NB4 (cell line): ENCODE data around the gene RNF187.

ENCODE experiments used
- CTCF ChIP-seq: IDR thresholded peaks from one replicate; pipeline ENCODE4 v1.5.1; 2012; ENCODE audit warnings: low read depth, low read length
- POLR2A ChIP-seq: IDR thresholded peaks from 2 replicates; pipeline ENCODE4 v1.6.1; 2011; ENCODE audit warnings: mild to moderate bottlenecking; ENCODE audit not compliant: insufficient read length; ENCODE audit errors: extremely low read depth

- TF ChIP-seq POLR2A (no peak), CTCF (no peak)
These were observed 51.6 kb downstream of the RNF187 start for GRCh38 chr1:228538831-228539230.
